Measurements from ENCODE around the gene C2CD2.
"Not testable (repeated sequence)": the region's sequence is repeated elsewhere in the genome, so short reads cannot be mapped to it uniquely, and the experiment has no call there.

C2CD2 gene

GRCh38 chr21:41965461-41966013 lies 11.7 kb upstream of the C2CD2 start:
- no peak for DNase-seq (ENCODE audit: extremely low read depth, low read depth)
- TF ChIP-seq CTCF (IDR thresholded peaks at IDR 0.05; ENCODE audit: low read depth, low read length, missing control alignments) = no peak
- no peak overlapping the region for H3K4me3 ChIP-seq (replicated peaks; ENCODE audit: low read depth, low read length)

GRCh38 chr21:41965045-41965444 lies 11.2 kb upstream of the C2CD2 start:
- no peak overlapping the region for H3K4me3 ChIP-seq (replicated peaks; ENCODE audit: low read depth, low read length)
- no peak for TF ChIP-seq CTCF (IDR thresholded peaks at IDR 0.05; ENCODE audit: low read depth, low read length, missing control alignments)
- no peak for DNase-seq (ENCODE audit: extremely low read depth, low read depth)

- H3K4me3 ChIP-seq (replicated peaks; ENCODE audit: low read depth, low read length) = no peak overlapping the region
- TF ChIP-seq CTCF (IDR thresholded peaks at IDR 0.05; ENCODE audit: low read depth, low read length, missing control alignments) = no peak
- no peak for DNase-seq (ENCODE audit: extremely low read depth, low read depth)
Observed at GRCh38 chr21:41964171-41964570, 10.4 kb upstream of the C2CD2 start.

- no peak overlapping the region for H3K4me3 ChIP-seq (replicated peaks; ENCODE audit: low read depth, low read length)
- no peak for TF ChIP-seq CTCF (IDR thresholded peaks at IDR 0.05; ENCODE audit: low read depth, low read length, missing control alignments)
- DNase-seq (ENCODE audit: extremely low read depth, low read depth) = no peak
Observed at GRCh38 chr21:41962425-41962966, 8.7 kb upstream of the C2CD2 start.

- no peak overlapping the region for H3K4me3 ChIP-seq (replicated peaks; ENCODE audit: low read depth, low read length)
- DNase-seq (ENCODE audit: extremely low read depth, low read depth) = no peak
- no peak for TF ChIP-seq CTCF (IDR thresholded peaks at IDR 0.05; ENCODE audit: low read depth, low read length, missing control alignments)
Observed at GRCh38 chr21:41961753-41962152, 7.9 kb upstream of the C2CD2 start.

GRCh38 chr21:41961282-41961701 lies 7.5 kb upstream of the C2CD2 start:
- no peak for TF ChIP-seq CTCF (IDR thresholded peaks at IDR 0.05; ENCODE audit: low read depth, low read length, missing control alignments)
- no peak overlapping the region for H3K4me3 ChIP-seq (replicated peaks; ENCODE audit: low read depth, low read length)
- no peak for DNase-seq (ENCODE audit: extremely low read depth, low read depth)

- no peak overlapping the region for H3K4me3 ChIP-seq (replicated peaks; ENCODE audit: low read depth, low read length)
- no peak for DNase-seq (ENCODE audit: extremely low read depth, low read depth)
- no peak for TF ChIP-seq CTCF (IDR thresholded peaks at IDR 0.05; ENCODE audit: low read depth, low read length, missing control alignments)
Observed at GRCh38 chr21:41960386-41960785, 6.6 kb upstream of the C2CD2 start.

- not testable (repeated sequence) for H3K4me3 ChIP-seq (replicated peaks; ENCODE audit: low read depth, low read length); DNase-seq (ENCODE audit: extremely low read depth, low read depth)
Observed at GRCh38 chr21:41959697-41960096, 5.9 kb upstream of the C2CD2 start.

All from HFF-Myc (cell line).